Panc1 (cell line): ENCODE results near the gene IGFBP4. TPM values are rescaled to one million over a fixed set of nuclear protein-coding genes. Genes with fewer than 3 reads are reported as not detected.

Experiments used
- ATAC-seq: fragments of 200-7000 bp; cut with Tn5 transposase; 2 replicates; pipeline ENCODE4 v1.9.1; 2020; ENCODE audit warnings: mild to moderate bottlenecking, moderate library complexity
- BruUV-seq: library from RNA; stranded (reverse); fragments of 400-500 nt; replicated peaks from 2 replicates; lab custom pipeline; 2021; lab: Mats Ljungman, UMichigan
- CTCF ChIA-PET: fragments of 300-600 bp; sonication (Branson Sonifier 250); formaldehyde crosslinking; loops from one replicate; lab custom pipeline; 2022; ENCODE audit warnings: antibody characterized with exemption; lab: Charles Lee
- POLR2A ChIA-PET: fragments of 300-600 bp; sonication (Branson Sonifier 250); formaldehyde crosslinking; loops from one replicate; lab custom pipeline; 2022; ENCODE audit warnings: antibody characterized with exemption; lab: Charles Lee
- DNase-seq: peaks from one replicate; pipeline ENCODE4 v3.0.0-alpha.2; 2010; ENCODE audit warnings: low read depth, low spot score
- H3K27ac ChIP-seq: 2 replicates; pipeline ENCODE4 v1.5.1; 2011; ENCODE audit warnings: mild to moderate bottlenecking, low read length, inconsistent platforms
- H3K27me3 ChIP-seq: fragments of 200-500 bp; sonication (Bioruptor generic); 2 replicates; pipeline ENCODE4 v1.6.0; 2014; ENCODE audit warnings: low read length, inconsistent platforms; ENCODE audit not compliant: control insufficient read depth, insufficient read depth
- H3K36me3 ChIP-seq: fragments of 200-500 bp; sonication (Bioruptor generic); 2 replicates; pipeline ENCODE4 v1.5.1; 2014; ENCODE audit warnings: inconsistent platforms, mild to moderate bottlenecking, low read length, moderate library complexity; ENCODE audit not compliant: control insufficient read depth, insufficient read depth
- H3K4me1 ChIP-seq: 2 replicates; pipeline ENCODE4 v1.5.1; 2011; ENCODE audit warnings: inconsistent platforms, mild to moderate bottlenecking, low read length, moderate library complexity; ENCODE audit not compliant: control insufficient read depth, insufficient read depth
- H3K4me3 ChIP-seq, 2 experiments: 2 replicates each; pipeline ENCODE4 v1.5.1; 2011 to 2012; ENCODE audit warnings: low read depth in 2 of 2, low read length in 2 of 2, mild to moderate bottlenecking in 2 of 2, inconsistent platforms in 1 of 2, moderate library complexity in 1 of 2
- H3K9me3 ChIP-seq: fragments of 200-500 bp; sonication (Bioruptor generic); 2 replicates; pipeline ENCODE4 v1.5.1; 2014; ENCODE audit warnings: low read depth, mild to moderate bottlenecking, inconsistent platforms, low read length, moderate library complexity; ENCODE audit not compliant: control insufficient read depth, insufficient read depth
- POLR2AphosphoS5 ChIP-seq: IDR thresholded peaks from 2 replicates; pipeline ENCODE4 v1.6.1; 2012; ENCODE audit warnings: mild to moderate bottlenecking, low read depth, low read length, moderate library complexity
- SIN3A ChIP-seq: IDR thresholded peaks from 2 replicates; pipeline ENCODE4 v1.6.1; 2012; ENCODE audit warnings: low read depth, mild to moderate bottlenecking, low read length, moderate library complexity, borderline replicate concordance; ENCODE audit not compliant: insufficient read depth
- TCF7L2 ChIP-seq: IDR thresholded peaks from 2 replicates; pipeline ENCODE4 v1.6.1; 2011; ENCODE audit warnings: mild to moderate bottlenecking, low read depth, low read length, inconsistent platforms
- in situ Hi-C: cut with HindIII; loops from 2 replicates; pipeline ENCODE4 v1.10.0; 2016; ENCODE audit warnings: low sequenced_read_pairs, low pct_unique_long_range_greater_than_20kb
- intact Hi-C: fragments of 100-400 bp; cut with micrococcal nuclease; formaldehyde crosslinking; loops from one replicate; pipeline ENCODE4 v1.10.0; 2022; ENCODE audit not compliant: unreplicated experiment
- total RNA-seq: library from RNA; stranded (reverse); gene quantifications from one replicate; pipeline ENCODE4 v1.2.1, GENCODE V29; 2021; ENCODE audit not compliant: unreplicated experiment
- TF ChIP-seq, protein P1 (sequence below): fragments of 450-650 bp; IDR thresholded peaks from 2 replicates; pipeline ENCODE4 v1.5.1; 2017; ENCODE audit warnings: mild to moderate bottlenecking
- TF ChIP-seq, protein P2 (sequence below), 2 experiments: IDR thresholded peaks; 2 replicates each; pipeline ENCODE4 v1.6.1; 2011 to 2012; ENCODE audit warnings: low read depth in 2 of 2, control low read depth in 1 of 2, low read length in 1 of 2, mild to moderate bottlenecking in 1 of 2, moderate library complexity in 1 of 2; ENCODE audit not compliant: insufficient read depth in 1 of 2

The IGFBP4 gene
- total RNA-seq, 1 experiment from 2014 or later = 27.1 TPM

DNA sequence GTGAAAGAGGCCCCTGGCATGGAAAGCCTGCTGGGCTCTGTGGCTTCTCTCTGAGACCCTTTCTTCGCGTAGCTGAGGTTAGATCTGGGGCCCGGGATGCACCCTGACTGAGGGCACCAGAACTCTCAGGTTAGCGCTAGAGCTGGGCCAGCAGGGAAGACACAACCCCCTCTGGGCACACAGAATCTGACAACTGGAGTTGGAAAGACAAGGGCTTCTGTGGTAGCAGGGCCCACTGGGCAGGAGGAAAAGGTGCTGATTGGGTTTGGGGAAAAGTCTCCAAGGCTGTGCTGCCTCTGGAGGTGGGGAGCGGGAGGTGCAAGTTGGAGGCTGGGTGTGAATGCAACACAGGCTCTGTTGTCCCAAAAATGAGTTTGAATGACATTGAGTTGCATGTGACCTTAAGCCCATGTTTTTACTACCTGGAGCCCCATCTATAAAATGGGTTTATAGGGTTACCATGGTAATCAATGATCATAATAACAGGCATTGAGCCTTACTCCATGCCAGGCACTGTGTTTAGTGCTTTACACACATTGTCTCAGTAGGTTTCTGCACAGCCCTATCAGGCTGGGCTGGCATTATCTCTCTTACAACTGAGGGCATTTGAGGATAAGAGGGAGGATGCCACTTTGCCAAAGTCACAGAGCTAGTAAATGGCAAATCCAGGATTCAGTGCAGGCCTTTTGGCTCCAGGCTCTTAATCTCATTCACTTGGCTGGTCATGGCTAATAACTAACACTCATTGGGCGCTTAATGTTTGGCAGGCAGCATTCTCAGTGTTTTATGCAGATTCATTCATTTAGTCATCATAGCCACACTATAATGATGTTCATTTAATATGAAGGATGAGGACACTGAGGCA, 9.5 kb upstream of the IGFBP4 start:
- intact Hi-C loops = no loop called here
- POLR2A ChIA-PET = no interaction called here

DNA sequence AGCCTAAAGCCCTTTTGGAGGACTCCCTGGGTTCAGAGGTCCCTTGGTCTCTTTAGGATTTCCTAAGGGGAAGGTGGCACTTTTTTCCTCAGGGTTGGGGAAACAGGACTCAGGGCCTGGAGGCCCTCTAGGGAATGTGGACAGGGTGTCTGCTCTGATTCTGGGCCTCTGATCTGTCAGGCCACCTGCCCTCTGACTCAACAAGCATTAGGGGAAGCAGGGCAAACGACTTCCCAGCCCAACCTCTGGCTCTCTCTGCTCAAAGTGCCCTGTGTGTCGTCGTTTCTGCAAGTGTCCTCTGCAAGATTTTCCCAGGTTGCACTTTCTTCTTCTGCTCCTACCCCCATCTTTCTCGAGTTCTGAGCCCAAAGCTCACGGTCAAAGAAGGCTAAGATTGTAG, 6.6 kb upstream of the IGFBP4 start:
- H3K4me1 ChIP-seq = no peaks in the 10 kb centered on the region
- no peaks in the 10 kb centered on the region for H3K27me3 ChIP-seq
- no peaks in the 10 kb centered on the region for H3K36me3 ChIP-seq
- no peak for DNase-seq
- ChIA-PET CTCF (interaction anchor here (0.5 kb wide), 1 partner anchor 59 kb away, joined by 6 read pairs; no protein-coding TSS in a partner anchor), POLR2A (interaction anchor here (0.6 kb wide), 1 partner anchor 1228 kb away, joined by 4 read pairs; no protein-coding TSS in a partner anchor)
- intact Hi-C loops = no loop called here
- no peak for ATAC-seq
- TF ChIP-seq, protein P1, sequence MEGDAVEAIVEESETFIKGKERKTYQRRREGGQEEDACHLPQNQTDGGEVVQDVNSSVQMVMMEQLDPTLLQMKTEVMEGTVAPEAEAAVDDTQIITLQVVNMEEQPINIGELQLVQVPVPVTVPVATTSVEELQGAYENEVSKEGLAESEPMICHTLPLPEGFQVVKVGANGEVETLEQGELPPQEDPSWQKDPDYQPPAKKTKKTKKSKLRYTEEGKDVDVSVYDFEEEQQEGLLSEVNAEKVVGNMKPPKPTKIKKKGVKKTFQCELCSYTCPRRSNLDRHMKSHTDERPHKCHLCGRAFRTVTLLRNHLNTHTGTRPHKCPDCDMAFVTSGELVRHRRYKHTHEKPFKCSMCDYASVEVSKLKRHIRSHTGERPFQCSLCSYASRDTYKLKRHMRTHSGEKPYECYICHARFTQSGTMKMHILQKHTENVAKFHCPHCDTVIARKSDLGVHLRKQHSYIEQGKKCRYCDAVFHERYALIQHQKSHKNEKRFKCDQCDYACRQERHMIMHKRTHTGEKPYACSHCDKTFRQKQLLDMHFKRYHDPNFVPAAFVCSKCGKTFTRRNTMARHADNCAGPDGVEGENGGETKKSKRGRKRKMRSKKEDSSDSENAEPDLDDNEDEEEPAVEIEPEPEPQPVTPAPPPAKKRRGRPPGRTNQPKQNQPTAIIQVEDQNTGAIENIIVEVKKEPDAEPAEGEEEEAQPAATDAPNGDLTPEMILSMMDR = no peak
- TF ChIP-seq, protein P2, sequence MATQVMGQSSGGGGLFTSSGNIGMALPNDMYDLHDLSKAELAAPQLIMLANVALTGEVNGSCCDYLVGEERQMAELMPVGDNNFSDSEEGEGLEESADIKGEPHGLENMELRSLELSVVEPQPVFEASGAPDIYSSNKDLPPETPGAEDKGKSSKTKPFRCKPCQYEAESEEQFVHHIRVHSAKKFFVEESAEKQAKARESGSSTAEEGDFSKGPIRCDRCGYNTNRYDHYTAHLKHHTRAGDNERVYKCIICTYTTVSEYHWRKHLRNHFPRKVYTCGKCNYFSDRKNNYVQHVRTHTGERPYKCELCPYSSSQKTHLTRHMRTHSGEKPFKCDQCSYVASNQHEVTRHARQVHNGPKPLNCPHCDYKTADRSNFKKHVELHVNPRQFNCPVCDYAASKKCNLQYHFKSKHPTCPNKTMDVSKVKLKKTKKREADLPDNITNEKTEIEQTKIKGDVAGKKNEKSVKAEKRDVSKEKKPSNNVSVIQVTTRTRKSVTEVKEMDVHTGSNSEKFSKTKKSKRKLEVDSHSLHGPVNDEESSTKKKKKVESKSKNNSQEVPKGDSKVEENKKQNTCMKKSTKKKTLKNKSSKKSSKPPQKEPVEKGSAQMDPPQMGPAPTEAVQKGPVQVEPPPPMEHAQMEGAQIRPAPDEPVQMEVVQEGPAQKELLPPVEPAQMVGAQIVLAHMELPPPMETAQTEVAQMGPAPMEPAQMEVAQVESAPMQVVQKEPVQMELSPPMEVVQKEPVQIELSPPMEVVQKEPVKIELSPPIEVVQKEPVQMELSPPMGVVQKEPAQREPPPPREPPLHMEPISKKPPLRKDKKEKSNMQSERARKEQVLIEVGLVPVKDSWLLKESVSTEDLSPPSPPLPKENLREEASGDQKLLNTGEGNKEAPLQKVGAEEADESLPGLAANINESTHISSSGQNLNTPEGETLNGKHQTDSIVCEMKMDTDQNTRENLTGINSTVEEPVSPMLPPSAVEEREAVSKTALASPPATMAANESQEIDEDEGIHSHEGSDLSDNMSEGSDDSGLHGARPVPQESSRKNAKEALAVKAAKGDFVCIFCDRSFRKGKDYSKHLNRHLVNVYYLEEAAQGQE (IDR thresholded peaks at IDR 0.05; ENCODE audit: insufficient read depth in 1 of 2, low read depth in 2 of 2, low read length in 1 of 2) = no peak
- TF ChIP-seq SIN3A (no peak), POLR2AphosphoS5 (no peak), TCF7L2 (no peak)
- H3K4me3 ChIP-seq = no peak overlapping the region
- BruUV-seq = no TSS peak
- H3K9me3 ChIP-seq = no peaks in the 10 kb centered on the region
- in situ Hi-C loops = no loop called here
- H3K27ac ChIP-seq = no peak overlapping the region

More for the DNA sequence above, 9.5 kb upstream of the IGFBP4 start:
- CTCF ChIA-PET = interaction anchor here (0.6 to 1.1 kb wide), 3 partner anchors 16 to 75 kb away, joined by 3 read pairs; partner anchors contain the start of gene TOP2A
- DNase-seq = no peak
- no peak overlapping the region for H3K27ac ChIP-seq
- no peaks in the 10 kb centered on the region for H3K9me3 ChIP-seq
- ATAC-seq = peak; percentile 81
- no peaks in the 10 kb centered on the region for H3K4me1 ChIP-seq
- no TSS peak for BruUV-seq
- in situ Hi-C loops = no loop called here
- no peaks in the 10 kb centered on the region for H3K36me3 ChIP-seq
- H3K27me3 ChIP-seq = no peaks in the 10 kb centered on the region
- H3K4me3 ChIP-seq = no peak overlapping the region
- no peak for TF ChIP-seq TCF7L2
- TF ChIP-seq, protein P1 = peak; percentile 78
